Choroid plexus epithelial cell (primary cell): ENCODE results near the gene SHTN1.

Experiments
- DNase-seq: peaks from one replicate; pipeline ENCODE4 v3.0.0-alpha.2; 2010; ENCODE audit warnings: low read depth
- H3K4me3 ChIP-seq: 2 replicates; pipeline ENCODE4 v1.5.1; 2011; ENCODE audit warnings: low read depth, mild to moderate bottlenecking, control low read depth, low read length, moderate library complexity
- TF ChIP-seq, protein P1 (sequence below): conservative IDR thresholded peaks from 2 replicates; pipeline ENCODE4 v1.5.1; 2011; ENCODE audit warnings: low read depth, mild to moderate bottlenecking, control low read depth, inconsistent platforms, low read length, moderate library complexity

The SHTN1 gene

DNA sequence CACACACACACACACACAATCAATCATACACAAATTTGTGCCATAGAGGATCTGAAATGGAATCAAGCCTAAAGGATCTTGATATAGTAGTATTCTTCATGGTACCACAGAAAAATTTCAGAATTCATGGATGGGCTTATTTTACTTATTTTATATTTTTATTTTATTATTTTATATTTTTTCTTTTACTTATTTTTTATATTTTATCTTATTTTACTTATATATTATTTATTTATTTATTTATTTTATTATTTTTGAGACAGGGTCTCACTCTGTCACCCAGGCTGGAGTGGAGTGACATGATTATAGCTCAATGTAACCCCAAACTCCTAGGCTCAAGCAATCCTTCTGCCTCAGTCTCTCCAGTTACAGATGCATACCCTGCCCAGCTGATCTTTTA, 16.7 kb downstream of the SHTN1 start:
- TF ChIP-seq, protein P1, sequence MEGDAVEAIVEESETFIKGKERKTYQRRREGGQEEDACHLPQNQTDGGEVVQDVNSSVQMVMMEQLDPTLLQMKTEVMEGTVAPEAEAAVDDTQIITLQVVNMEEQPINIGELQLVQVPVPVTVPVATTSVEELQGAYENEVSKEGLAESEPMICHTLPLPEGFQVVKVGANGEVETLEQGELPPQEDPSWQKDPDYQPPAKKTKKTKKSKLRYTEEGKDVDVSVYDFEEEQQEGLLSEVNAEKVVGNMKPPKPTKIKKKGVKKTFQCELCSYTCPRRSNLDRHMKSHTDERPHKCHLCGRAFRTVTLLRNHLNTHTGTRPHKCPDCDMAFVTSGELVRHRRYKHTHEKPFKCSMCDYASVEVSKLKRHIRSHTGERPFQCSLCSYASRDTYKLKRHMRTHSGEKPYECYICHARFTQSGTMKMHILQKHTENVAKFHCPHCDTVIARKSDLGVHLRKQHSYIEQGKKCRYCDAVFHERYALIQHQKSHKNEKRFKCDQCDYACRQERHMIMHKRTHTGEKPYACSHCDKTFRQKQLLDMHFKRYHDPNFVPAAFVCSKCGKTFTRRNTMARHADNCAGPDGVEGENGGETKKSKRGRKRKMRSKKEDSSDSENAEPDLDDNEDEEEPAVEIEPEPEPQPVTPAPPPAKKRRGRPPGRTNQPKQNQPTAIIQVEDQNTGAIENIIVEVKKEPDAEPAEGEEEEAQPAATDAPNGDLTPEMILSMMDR, result no peak
- no peak for DNase-seq
- no peak overlapping the region for H3K4me3 ChIP-seq

GRCh38 chr10:116985611-116986010, 19.4 kb downstream of the SHTN1 start:
- TF ChIP-seq, protein P1, result no peak
- peak; percentile 15 for DNase-seq
- H3K4me3 ChIP-seq, result no peak overlapping the region

GRCh38 chr10:116984202-116984990, 20.6 kb downstream of the SHTN1 start:
- no peak overlapping the region for H3K4me3 ChIP-seq
- no peak for DNase-seq
- TF ChIP-seq, protein P1, result no peak

- H3K4me3 ChIP-seq, result no peak overlapping the region
- TF ChIP-seq, protein P1, result no peak
Measured at GRCh38 chr10:116980041-116980440, 24.9 kb downstream of the SHTN1 start.

GRCh38 chr10:116978901-116979300, 26.1 kb downstream of the SHTN1 start:
- no peak overlapping the region for H3K4me3 ChIP-seq
- TF ChIP-seq, protein P1, result no peak
- no peak for DNase-seq

More at GRCh38 chr10:116980041-116980440, 24.9 kb downstream of the SHTN1 start:
- DNase-seq, result no peak

DNA sequence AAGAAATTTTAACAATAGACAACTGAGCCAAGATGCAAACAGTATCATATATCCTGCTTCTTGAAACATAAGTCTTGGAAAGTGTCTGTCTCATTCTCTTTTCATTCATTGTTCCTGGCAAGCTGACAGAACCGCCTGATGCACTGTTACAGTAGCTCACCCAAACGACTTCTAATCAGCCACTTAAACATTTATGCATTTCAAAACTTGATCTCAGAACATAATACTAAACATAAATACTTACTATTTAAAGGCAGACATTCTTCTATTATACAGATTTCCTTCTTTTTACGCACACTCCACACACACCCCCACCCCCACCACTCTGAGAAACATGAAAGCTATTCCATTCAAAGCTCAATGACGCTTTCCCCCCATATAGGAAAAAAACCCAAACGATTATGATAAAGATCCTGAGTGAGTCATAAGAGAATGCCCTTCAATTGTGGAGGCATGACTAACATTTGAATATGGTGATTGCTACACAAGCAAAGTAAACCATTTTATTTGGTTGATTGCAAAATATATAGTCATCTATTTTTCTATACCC, 30.5 kb downstream of the SHTN1 start:
- no peak overlapping the region for H3K4me3 ChIP-seq
- TF ChIP-seq, protein P1, result no peak

More for the DNA sequence above, 30.5 kb downstream of the SHTN1 start:
- peak; percentile 86 for DNase-seq
